ENCODE results near the gene MXI1. TPM values are rescaled to one million over a fixed set of nuclear protein-coding genes. Genes with fewer than 3 reads are reported as not detected.

The MXI1 gene
- total RNA-seq, 4 donors from 2014 or later, result 37.1 to 58.0 (median 47.8) TPM

- Histone ChIP-seq H3K4me1 (peaks cover 0 to 11% (median 3%) of the 10 kb centered on the region in 4 donors), H3K27me3 (no peaks in the 10 kb centered on the region), H3K4me3 (no peak overlapping the region), H3K36me3 (no peaks in the 10 kb centered on the region), H3K9me3 (no peaks in the 10 kb centered on the region), H3K27ac (peak overlapping the region in 1 of 4 donors; percentile 35)
- TF ChIP-seq POLR2A (IDR thresholded peaks at IDR 0.05) (no peak), CTCF (IDR thresholded peaks at IDR 0.05) (no peak)
- no peak for DNase-seq
Observed at GRCh38 chr10:110174816-110175215, 32.6 kb upstream of the MXI1 start.

GRCh38 chr10:110175406-110175805 is 32.0 kb upstream of the MXI1 start:
- TF ChIP-seq POLR2A (IDR thresholded peaks at IDR 0.05), result no peak
- TF ChIP-seq CTCF (IDR thresholded peaks at IDR 0.05), result no peak
- no peaks in the 10 kb centered on the region for H3K9me3 ChIP-seq
- no peak for DNase-seq

GRCh38 chr10:110176141-110177030 is 31.0 kb upstream of the MXI1 start:
- no peaks in the 10 kb centered on the region for H3K4me1 ChIP-seq
- DNase-seq, result no peak
- H3K9me3 ChIP-seq, result no peaks in the 10 kb centered on the region
- no peaks in the 10 kb centered on the region for H3K36me3 ChIP-seq
- no peak for TF ChIP-seq CTCF (IDR thresholded peaks at IDR 0.05)
- TF ChIP-seq POLR2A (IDR thresholded peaks at IDR 0.05), result no peak
- H3K27me3 ChIP-seq, result no peaks in the 10 kb centered on the region
- peak overlapping the region in 1 of 4 donors; percentile 35 for H3K27ac ChIP-seq
- no peak overlapping the region for H3K4me3 ChIP-seq

More at GRCh38 chr10:110175406-110175805, 32.0 kb upstream of the MXI1 start:
- Histone ChIP-seq H3K4me3 (no peak overlapping the region), H3K27me3 (no peaks in the 10 kb centered on the region), H3K4me1 (peaks cover 0 to 5% (median 2%) of the 10 kb centered on the region in 4 donors), H3K27ac (peak overlapping the region in 1 of 4 donors; percentile 35), H3K36me3 (no peaks in the 10 kb centered on the region)

- H3K4me1 ChIP-seq, result no peaks in the 10 kb centered on the region
- H3K27ac ChIP-seq, result no peak overlapping the region
- TF ChIP-seq CTCF (IDR thresholded peaks at IDR 0.05), result no peak
- TF ChIP-seq POLR2A (IDR thresholded peaks at IDR 0.05), result no peak
- no peak for DNase-seq
- H3K36me3 ChIP-seq, result no peaks in the 10 kb centered on the region
- no peaks in the 10 kb centered on the region for H3K27me3 ChIP-seq
- H3K4me3 ChIP-seq, result no peak overlapping the region
- H3K9me3 ChIP-seq, result no peaks in the 10 kb centered on the region
Observed at GRCh38 chr10:110179220-110179619, 28.2 kb upstream of the MXI1 start.

- no peaks in the 10 kb centered on the region for H3K36me3 ChIP-seq
- DNase-seq, result no peak
Observed at GRCh38 chr10:110181451-110181850, 26.0 kb upstream of the MXI1 start.

More at GRCh38 chr10:110181451-110181850, 26.0 kb upstream of the MXI1 start:
- H3K27me3 ChIP-seq, result no peaks in the 10 kb centered on the region
- H3K4me1 ChIP-seq, result no peaks in the 10 kb centered on the region
- TF ChIP-seq POLR2A (IDR thresholded peaks at IDR 0.05) (no peak), CTCF (IDR thresholded peaks at IDR 0.05) (no peak)
- no peak overlapping the region for H3K27ac ChIP-seq
- no peak overlapping the region for H3K4me3 ChIP-seq
- no peaks in the 10 kb centered on the region for H3K9me3 ChIP-seq
